Right atrium auricular region (tissue), 2 donors: ENCODE results near the gene LCE7A. TPM values are rescaled to one million over a fixed set of nuclear protein-coding genes. Genes with fewer than 3 reads are reported as not detected.

ENCODE experiments used
- DNase-seq: peaks from one replicate; pipeline ENCODE4 v3.0.0-alpha.2; 2019; ENCODE audit warnings: low spot score
- H3K27ac ChIP-seq, 2 donors: fragments of 200-600 bp; sonication (generic); 1 replicate in 1 of 2; 2 replicates in 1 of 2; pipeline ENCODE4 v1.5.1; 2016 to 2019
- H3K27me3 ChIP-seq, 2 donors: fragments of 200-600 bp; sonication (generic); one replicate each; pipeline versions ENCODE4 v1.5.1 to v1.6.0; 2017 to 2019
- H3K36me3 ChIP-seq: fragments of 200-600 bp; sonication (generic); one replicate; pipeline ENCODE4 v1.5.1; 2016
- H3K4me1 ChIP-seq, 2 donors: fragments of 200-600 bp; sonication (generic); one replicate each; pipeline versions ENCODE4 v1.5.1 to v1.6.0; 2017 to 2019
- H3K4me3 ChIP-seq, 2 donors: fragments of 200-600 bp; sonication (generic); 1 replicate in 1 of 2; 2 replicates in 1 of 2; pipeline ENCODE4 v1.5.1; 2017 to 2019; ENCODE audit warnings: mild to moderate bottlenecking in 1 of 2, moderate library complexity in 1 of 2
- H3K9me3 ChIP-seq, 2 donors: fragments of 200-600 bp; sonication (generic); one replicate each; pipeline ENCODE4 v1.5.1; 2019
- total RNA-seq, 2 donors: library from RNA; depleted of rRNA; stranded (reverse); fragments of >200 nt; gene quantifications; one replicate each; pipeline ENCODE4 v1.1.0, GENCODE V29; 2016
- TF ChIP-seq, protein P1 (sequence below), 2 donors: fragments of 200-600 bp; sonication (generic); IDR thresholded peaks; one replicate each; pipeline ENCODE4 v1.5.1; 2019; ENCODE audit warnings: antibody characterized with exemption in 2 of 2

The LCE7A gene
- total RNA-seq, 2 donors from 2014 or later = not detected

DNA sequence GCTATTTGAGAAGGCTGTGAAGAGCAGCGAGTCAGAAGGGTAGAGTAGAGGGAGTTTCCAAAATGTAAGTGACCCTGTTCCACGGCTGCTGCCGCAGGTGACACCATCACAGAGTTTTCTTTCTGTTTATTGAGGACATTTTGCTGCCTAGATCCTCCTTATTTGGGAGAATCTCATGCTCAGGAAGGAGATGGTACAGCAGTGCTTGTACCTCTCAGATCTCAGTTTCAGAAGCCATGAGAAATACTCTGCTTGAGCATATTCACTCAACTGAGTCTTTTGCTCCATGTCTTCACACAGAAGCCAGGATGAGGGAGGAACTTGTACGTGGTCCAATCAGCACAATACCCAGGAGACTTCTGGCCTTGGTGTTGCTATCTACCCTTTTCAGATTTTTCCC, 1.6 kb downstream of the LCE7A start:
- Histone ChIP-seq H3K9me3 (no peaks in the 10 kb centered on the region), H3K4me3 (no peak overlapping the region), H3K27me3 (no peaks in the 10 kb centered on the region), H3K36me3 (no peaks in the 10 kb centered on the region), H3K4me1 (no peaks in the 10 kb centered on the region), H3K27ac (no peak overlapping the region)
- TF ChIP-seq, protein P1, sequence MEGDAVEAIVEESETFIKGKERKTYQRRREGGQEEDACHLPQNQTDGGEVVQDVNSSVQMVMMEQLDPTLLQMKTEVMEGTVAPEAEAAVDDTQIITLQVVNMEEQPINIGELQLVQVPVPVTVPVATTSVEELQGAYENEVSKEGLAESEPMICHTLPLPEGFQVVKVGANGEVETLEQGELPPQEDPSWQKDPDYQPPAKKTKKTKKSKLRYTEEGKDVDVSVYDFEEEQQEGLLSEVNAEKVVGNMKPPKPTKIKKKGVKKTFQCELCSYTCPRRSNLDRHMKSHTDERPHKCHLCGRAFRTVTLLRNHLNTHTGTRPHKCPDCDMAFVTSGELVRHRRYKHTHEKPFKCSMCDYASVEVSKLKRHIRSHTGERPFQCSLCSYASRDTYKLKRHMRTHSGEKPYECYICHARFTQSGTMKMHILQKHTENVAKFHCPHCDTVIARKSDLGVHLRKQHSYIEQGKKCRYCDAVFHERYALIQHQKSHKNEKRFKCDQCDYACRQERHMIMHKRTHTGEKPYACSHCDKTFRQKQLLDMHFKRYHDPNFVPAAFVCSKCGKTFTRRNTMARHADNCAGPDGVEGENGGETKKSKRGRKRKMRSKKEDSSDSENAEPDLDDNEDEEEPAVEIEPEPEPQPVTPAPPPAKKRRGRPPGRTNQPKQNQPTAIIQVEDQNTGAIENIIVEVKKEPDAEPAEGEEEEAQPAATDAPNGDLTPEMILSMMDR (IDR thresholded peaks at IDR 0.05) = no peak
- no peak for DNase-seq

DNA sequence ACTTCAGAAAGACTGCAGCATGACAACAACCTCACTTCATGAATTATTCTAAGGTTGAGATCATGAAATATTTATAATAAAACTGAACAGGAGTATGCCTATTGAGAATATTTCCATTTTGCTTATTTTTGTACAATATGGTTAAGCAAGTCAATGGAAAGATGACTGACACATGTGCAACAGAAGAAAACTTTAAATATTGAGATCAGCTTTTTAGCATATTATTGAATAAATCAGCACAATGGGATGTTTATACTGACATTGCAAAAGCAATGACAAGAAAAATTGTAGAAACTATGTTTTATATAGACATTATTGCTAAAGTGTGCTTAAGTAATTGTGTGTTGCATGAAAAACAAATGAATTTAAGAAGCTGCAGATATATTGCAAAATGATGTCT, 4.6 kb downstream of the LCE7A start:
- H3K9me3 ChIP-seq = no peaks in the 10 kb centered on the region
- DNase-seq = no peak
- TF ChIP-seq, protein P1 (IDR thresholded peaks at IDR 0.05) = no peak
- no peaks in the 10 kb centered on the region for H3K27me3 ChIP-seq
- H3K27ac ChIP-seq = no peak overlapping the region
- H3K4me1 ChIP-seq = no peaks in the 10 kb centered on the region
- no peaks in the 10 kb centered on the region for H3K36me3 ChIP-seq
- H3K4me3 ChIP-seq = no peak overlapping the region

DNA sequence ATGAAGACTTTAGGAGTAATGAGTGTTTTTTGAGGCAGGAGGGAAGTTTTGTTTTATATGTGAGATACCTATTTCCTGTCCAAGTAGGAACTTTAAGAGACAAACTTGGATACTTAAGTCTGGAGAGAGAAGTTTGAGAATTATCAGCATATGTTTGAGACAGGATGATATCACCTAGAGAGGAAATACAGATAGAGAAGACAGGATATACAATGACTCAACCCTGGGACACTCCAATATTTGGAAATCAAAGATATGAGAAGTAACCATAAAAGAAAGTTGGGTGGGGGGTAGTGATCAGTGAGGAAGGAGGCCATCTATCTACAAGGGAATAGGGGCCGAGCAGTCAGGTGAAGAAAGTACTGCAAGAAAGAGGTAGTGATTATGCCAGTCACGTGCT, 6.5 kb downstream of the LCE7A start:
- no peak for DNase-seq
- no peak overlapping the region for H3K4me3 ChIP-seq
- no peaks in the 10 kb centered on the region for H3K4me1 ChIP-seq
- H3K36me3 ChIP-seq = no peaks in the 10 kb centered on the region
- TF ChIP-seq, protein P1 (IDR thresholded peaks at IDR 0.05) = no peak
- H3K27ac ChIP-seq = no peak overlapping the region
- H3K9me3 ChIP-seq = no peaks in the 10 kb centered on the region
- H3K27me3 ChIP-seq = no peaks in the 10 kb centered on the region

DNA sequence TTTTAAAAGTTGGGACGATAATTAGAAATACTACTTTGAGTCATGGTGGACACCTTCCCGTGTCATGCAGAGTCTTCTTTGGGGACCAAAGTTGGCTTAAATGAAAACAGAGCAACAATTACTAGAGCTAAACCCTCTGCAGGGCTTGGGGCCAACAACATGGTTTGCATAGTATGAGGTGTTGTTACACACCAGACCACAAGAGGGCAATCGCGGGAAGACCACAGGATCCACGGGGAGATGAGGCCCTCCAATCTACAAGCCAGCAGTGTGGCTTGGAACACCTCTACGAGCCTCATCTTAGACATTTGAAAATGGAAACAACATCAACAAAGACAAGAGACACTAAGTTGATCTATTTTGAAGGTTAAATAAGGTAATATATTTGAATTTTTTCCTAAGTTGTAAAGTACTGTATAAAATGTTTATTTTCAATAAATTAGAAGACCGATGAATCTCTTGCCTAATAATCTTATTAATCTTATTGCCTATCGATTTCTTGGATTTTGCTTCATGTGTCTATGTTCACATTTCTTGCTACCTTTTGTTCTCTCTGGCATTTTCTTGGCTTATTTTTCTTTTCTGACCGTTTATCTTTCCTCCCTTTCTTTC, 10.1 kb downstream of the LCE7A start:
- Histone ChIP-seq H3K9me3 (no peaks in the 10 kb centered on the region), H3K27ac (no peak overlapping the region), H3K4me1 (no peaks in the 10 kb centered on the region), H3K27me3 (no peaks in the 10 kb centered on the region), H3K4me3 (no peak overlapping the region), H3K36me3 (no peaks in the 10 kb centered on the region)
- peak; percentile 72 for DNase-seq
- TF ChIP-seq, protein P1 (IDR thresholded peaks at IDR 0.05) = peak; percentile 6 to 79

DNA sequence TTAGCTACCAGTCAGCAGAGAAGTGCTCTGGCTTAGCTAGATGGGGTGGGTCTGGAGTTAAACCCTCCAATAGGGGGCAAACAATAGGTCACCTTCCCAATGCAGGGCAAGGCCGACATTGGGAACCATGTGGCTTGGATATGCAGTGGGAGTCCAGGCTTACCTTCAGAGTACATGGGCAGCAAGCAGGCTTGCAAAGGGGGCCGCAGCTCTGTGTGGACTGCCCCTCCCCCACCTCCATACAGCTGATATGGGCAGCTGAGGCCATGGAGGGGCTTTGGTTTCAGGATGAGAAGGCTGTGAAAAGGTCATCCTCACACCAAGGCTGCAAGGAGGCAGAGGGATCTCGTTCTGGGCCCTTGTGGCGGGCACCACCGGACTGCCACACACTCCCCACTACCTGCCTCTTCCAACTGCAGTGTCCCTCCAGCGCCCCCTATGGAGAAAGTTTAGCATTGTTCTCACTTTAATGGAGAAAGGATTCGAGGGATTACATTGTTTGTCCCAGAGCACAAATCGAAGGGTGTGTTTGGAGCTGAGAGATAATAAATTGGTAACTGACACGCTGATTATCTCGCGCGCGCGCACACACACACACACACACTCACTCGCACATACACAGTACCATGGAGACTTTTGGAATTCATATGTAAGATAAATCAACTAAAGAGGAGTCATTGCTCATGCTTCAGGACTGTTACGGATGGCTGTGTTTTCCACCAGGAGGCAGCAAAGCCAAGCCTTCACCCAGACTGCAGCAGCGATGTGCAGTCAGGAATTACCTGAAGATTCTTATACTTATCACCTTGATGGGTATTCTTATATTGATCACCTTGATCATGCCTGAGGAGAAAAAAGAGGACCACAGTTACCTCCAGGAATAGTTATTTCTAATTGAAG, 11.3 kb downstream of the LCE7A start:
- TF ChIP-seq, protein P1 (IDR thresholded peaks at IDR 0.05) = no peak
- H3K4me1 ChIP-seq = no peaks in the 10 kb centered on the region
- H3K9me3 ChIP-seq = no peaks in the 10 kb centered on the region
- no peak for DNase-seq
- H3K27me3 ChIP-seq = no peaks in the 10 kb centered on the region
- no peaks in the 10 kb centered on the region for H3K36me3 ChIP-seq
- no peak overlapping the region for H3K4me3 ChIP-seq
- H3K27ac ChIP-seq = no peak overlapping the region
